DMS 273 (cell line): ENCODE measurements around the gene SCRG1.
A peak's percentile ranks its signal among the peaks of the same experiment; 100 is the strongest.

Experiments used
- DNase-seq: peaks from one replicate; lab custom pipeline; 2025; ENCODE audit not compliant: unreplicated experiment; lab: John Stamatoyannopoulos, UW

Gene SCRG1

GRCh38 chr4:173365359-173365996 lies 33.4 kb downstream of the SCRG1 start:
- peak; percentile 1 for DNase-seq

- DNase-seq, result peak; percentile 1
Observed at GRCh38 chr4:173362666-173363065, 36.2 kb downstream of the SCRG1 start.

GRCh38 chr4:173360587-173361221 lies 38.2 kb downstream of the SCRG1 start:
- DNase-seq, result peak; percentile 18

- DNase-seq, result no peak
Observed at GRCh38 chr4:173357939-173358338, 41.0 kb downstream of the SCRG1 start.

GRCh38 chr4:173347467-173347866 lies 51.4 kb downstream of the SCRG1 start:
- DNase-seq, result no peak

- DNase-seq, result no peak
Observed at GRCh38 chr4:173346074-173346473, 52.8 kb downstream of the SCRG1 start.

GRCh38 chr4:173345648-173346047 lies 53.3 kb downstream of the SCRG1 start:
- no peak for DNase-seq

GRCh38 chr4:173343832-173344397 lies 55.0 kb downstream of the SCRG1 start:
- no peak for DNase-seq

GRCh38 chr4:173337463-173337862 lies 61.5 kb downstream of the SCRG1 start:
- DNase-seq, result no peak

GRCh38 chr4:173334891-173335752 lies 63.8 kb downstream of the SCRG1 start:
- peak; percentile 93 for DNase-seq
